NCI-H748 treated with DMSO at 0.1 percent for 48 hours (cell line): ENCODE results near the gene PRRX2.
"Not testable (repeated sequence)": the region's sequence is repeated elsewhere in the genome, so short reads cannot be mapped to it uniquely, and the experiment has no call there.

Source experiments
- DNase-seq: peaks from one replicate; lab custom pipeline; 2025; lab: John Stamatoyannopoulos, UW

Gene PRRX2

DNA sequence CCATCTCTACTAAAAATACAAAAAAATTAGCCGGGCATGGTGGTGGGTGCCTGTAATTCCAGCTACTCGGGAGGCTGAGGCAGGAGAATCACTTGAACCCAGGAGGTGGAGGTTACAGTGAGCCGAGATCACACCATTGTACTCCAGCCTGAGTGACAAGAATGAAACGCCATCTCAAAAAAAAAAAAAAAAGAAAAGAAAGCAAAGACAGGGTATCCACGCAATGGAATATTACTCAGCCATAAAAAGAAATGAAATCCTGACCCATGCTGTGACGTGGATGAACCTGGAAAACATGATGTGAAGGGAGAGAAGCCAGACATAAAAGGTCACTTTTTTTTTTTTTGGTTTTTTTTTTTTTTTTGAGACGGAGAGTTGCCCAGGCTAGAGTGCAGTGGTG is 95.3 kb downstream of the PRRX2 start:
- not testable (repeated sequence) for DNase-seq

DNA sequence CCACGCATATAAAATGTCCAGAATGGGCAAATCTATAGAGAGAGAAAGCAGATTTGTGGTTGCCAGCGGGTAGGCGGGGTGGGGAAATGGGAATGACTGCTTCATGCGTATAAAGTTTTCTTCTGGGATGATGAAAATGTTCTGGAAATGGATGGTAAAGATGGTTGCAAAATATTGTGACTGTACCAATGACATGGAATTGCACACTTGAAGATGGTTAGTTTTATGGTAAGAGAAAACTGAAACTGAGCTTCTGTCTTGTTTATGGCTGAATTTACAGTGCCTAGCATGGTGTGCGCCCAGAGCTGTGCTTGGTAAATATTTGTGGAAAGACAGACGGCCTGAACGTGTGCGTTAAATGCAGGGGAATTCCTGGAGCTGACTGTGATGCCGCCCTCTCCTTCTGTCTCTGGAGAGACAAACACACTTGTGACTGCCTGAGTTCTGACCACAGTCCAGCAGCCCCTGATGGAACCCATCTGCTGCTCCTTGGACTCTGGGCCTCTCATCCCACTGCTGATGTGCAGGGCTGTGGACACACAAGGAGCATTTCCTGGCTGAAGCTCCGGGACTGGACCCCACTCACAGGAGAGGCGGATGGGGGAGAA is 96.0 kb downstream of the PRRX2 start:
- DNase-seq: no peak

DNA sequence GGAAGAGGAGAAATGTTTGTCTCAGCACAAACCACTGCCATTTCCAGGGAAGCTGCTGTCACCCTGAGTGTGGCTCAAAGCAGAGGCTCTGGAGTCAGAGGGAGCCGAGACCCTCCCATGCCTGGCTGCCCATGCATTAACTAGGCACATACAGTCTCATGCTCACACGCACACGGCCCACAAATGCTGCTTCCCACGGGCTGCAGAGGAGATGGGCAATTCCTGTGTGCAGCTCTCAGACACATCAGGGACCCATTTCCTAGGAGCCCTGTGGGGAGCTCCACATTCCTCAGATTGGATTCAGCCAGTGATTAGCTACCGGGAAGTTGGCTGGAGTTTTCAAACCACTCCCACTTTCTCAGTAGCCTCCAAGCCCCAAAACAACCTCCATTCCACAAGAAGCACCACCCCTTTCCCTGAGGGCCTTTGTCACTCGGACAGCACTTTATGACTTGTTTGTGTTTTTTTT is 96.5 kb downstream of the PRRX2 start:
- DNase-seq: no peak

DNA sequence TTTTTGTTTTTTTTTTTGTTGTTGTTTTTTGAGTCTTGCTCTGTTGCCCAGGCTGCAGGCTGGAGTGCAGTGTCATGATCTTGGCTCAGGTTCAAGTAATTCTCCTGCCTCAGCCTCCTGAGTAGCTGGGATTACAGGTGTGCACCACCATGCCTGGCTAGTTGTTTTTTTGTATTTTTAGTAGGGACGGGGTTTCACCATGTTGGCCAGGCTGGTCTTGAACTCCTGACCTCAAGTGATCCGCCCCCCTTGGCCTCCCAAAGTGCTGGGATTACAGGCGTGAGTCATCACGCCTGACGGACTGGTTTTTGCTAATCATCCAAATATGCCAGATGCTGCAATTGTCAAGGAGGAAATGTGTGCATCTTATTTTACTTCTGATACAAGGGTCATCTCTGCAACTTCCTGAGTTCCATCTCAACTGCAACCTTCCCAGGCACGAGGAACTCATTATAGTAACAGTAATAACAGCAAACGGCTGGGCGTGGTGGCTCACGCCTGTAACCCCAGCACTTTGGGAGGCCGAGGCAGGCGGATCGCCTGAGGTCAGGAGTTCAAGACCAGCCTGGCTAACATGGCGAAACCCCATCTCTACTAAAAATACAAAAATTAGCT is 97.0 kb downstream of the PRRX2 start:
- not testable (repeated sequence) for DNase-seq

DNA sequence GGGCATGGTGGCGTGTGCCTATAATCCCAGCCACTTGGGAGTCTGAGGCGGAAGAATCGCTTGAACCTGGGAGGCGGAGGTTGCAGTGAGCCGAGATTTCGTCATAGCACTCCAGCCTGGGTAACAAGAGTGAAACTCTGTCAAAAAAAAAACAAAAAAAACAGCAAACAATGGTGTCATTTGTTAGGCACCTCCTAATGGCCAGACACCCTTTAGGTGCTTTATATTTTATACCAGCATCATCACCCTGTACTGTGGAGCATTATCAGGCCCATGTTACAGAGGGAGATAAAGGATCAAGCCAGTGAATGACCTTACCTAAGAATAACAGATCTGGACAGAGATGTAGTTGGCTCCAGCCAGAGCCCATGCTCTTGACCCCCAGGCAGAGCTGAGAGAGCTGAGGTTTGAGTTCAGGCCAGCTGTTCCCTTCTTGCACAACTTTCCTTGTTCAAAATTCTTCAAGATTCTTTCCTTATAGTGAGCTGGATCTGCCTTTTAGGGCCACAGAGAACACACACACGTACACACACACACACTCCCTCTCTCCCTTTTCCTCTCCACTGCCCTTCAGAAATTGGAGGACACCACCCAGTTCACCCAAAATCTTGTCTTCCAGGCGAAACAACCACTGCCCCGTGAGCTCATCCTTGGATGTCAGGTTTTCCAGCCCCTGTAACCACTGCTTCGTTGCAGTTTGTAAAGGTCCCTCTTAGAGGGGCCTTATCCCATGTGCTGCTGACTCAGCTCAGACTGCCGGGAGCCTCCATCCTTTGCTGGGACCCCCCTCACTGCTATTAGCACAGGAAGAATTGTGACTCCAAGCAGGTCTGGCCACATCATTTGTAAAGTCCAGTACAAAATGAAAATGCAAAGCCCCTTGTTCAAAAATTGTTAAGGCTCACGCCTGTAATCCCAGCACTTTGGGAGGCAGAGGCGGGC is 97.8 kb downstream of the PRRX2 start:
- no peak for DNase-seq

DNA sequence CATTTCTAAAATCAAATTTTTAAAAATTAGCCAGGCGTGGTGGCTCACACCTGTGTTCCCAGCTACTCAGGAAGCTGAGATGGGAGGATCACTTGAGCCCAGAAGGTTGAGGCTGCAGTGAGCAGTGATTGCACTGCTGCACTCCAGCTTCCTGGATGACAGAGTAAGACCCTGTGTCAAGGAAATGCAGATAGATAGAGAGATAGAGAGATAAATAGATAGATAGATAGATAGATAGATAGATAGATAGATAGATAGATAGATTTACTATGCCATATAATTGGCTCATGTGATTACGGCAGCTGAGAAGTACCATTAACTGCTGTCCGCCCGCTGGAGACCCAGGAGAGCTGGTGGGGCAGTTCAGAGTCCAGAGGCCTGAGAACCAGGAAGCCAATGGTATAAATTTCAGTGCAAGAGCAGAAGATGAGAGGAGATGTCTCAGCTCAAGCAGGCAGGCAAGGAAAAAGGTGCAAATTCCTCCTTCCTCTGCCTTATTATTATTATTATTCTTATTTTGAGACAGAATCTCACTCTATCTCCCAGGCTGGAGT is 100.4 kb downstream of the PRRX2 start:
- DNase-seq: no peak

DNA sequence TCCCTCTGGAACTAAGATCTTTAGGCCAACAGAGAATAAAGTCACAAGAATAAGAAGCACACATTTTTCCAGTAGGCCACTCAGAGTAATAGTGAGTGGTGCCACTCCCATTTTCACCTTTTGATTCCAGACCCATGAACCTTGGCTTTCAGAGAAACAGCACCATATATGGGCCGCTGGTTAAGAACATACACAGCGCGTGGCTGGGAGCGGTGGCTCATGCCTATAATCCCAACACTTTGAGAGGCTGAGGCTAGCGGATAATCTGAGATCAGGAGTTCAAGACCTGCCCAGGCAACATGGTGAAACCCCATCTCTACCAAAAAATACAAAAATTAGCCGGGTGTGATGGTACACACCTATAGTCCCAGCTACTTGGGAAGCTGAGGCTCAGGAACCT is 103.0 kb downstream of the PRRX2 start:
- no peak for DNase-seq

DNA sequence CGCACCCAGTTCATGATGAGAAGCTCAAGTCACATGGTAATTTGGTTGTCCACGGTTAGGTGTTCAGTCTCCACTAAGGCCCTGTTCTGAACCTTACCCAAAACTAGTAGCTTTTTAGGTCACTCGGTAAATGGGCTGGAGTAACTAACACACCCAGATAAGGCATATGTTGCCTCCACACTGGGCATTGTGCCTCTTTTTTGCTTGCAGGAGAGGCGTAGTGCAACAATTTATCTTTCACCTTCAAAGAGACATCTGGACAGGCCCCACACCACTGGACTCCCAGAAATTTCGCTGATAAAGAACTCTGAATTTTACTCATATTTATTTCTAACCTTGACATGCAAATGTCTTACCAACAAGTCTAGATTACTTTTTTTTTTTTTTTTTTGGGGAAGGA is 104.2 kb downstream of the PRRX2 start:
- no peak for DNase-seq

DNA sequence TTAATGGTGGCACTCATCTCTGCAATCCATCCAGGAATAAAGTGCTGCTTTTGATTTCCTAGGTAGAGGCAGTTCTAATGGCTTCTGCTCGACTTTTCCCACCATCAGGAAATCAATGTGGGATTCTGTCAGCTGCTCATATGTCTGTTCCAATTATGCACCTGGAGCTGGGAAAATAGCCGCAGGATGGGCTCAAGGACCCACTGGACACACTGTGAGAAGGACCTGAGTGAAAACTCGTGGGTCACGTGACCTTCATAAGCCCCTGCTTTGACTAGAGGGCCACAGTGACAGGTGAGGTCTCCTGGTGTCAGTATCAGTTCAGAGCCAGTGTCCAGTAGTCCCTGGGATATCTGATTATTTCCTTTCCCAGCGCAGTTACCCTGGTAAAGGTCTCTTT is 105.3 kb downstream of the PRRX2 start:
- no peak for DNase-seq
